ENCODE results near the gene ERBB2.

The ERBB2 gene

GRCh38 chr17:39653316-39653661, 46.6 kb upstream of the ERBB2 start:
- H3K27me3 ChIP-seq (ENCODE audit: insufficient read depth, low read depth), result no peaks in the 10 kb centered on the region
- no peaks in the 10 kb centered on the region for H4K20me1 ChIP-seq (ENCODE audit: insufficient read depth)
- TF ChIP-seq, protein P1, sequence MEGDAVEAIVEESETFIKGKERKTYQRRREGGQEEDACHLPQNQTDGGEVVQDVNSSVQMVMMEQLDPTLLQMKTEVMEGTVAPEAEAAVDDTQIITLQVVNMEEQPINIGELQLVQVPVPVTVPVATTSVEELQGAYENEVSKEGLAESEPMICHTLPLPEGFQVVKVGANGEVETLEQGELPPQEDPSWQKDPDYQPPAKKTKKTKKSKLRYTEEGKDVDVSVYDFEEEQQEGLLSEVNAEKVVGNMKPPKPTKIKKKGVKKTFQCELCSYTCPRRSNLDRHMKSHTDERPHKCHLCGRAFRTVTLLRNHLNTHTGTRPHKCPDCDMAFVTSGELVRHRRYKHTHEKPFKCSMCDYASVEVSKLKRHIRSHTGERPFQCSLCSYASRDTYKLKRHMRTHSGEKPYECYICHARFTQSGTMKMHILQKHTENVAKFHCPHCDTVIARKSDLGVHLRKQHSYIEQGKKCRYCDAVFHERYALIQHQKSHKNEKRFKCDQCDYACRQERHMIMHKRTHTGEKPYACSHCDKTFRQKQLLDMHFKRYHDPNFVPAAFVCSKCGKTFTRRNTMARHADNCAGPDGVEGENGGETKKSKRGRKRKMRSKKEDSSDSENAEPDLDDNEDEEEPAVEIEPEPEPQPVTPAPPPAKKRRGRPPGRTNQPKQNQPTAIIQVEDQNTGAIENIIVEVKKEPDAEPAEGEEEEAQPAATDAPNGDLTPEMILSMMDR (conservative IDR thresholded peaks at IDR 0.05; ENCODE audit: low read depth, low read length), result no peak
- no peak overlapping the region for H3K27ac ChIP-seq
- H3K79me2 ChIP-seq (ENCODE audit: insufficient read depth, low read depth), result no peaks in the 10 kb centered on the region
- no peak overlapping the region for H3K4me2 ChIP-seq
- no peak overlapping the region for H3K4me3 ChIP-seq (IDR thresholded peaks at IDR 0.05; ENCODE audit: insufficient read depth, low read depth, low read length)
- H3K9ac ChIP-seq, result no peak overlapping the region
- no peak overlapping the region for H2AFZ ChIP-seq (ENCODE audit: low read depth)
- H3K4me1 ChIP-seq (ENCODE audit: low read depth, poor library complexity, severe bottlenecking), result peaks cover 10% of the 10 kb centered on the region
- H3K36me3 ChIP-seq (ENCODE audit: insufficient read depth), result no peaks in the 10 kb centered on the region

GRCh38 chr17:39653662-39654331, 46.1 kb upstream of the ERBB2 start:
- no peak overlapping the region for H3K4me3 ChIP-seq (IDR thresholded peaks at IDR 0.05; ENCODE audit: insufficient read depth, low read depth, low read length)
- H3K79me2 ChIP-seq (ENCODE audit: insufficient read depth, low read depth), result no peaks in the 10 kb centered on the region
- H3K27me3 ChIP-seq (ENCODE audit: insufficient read depth, low read depth), result no peaks in the 10 kb centered on the region
- no peak overlapping the region for H3K9ac ChIP-seq
- H3K36me3 ChIP-seq (ENCODE audit: insufficient read depth), result no peaks in the 10 kb centered on the region
- TF ChIP-seq, protein P1 (conservative IDR thresholded peaks at IDR 0.05; ENCODE audit: low read depth, low read length), result peak; percentile 98
- H3K27ac ChIP-seq, result no peak overlapping the region
- no peak overlapping the region for H2AFZ ChIP-seq (ENCODE audit: low read depth)
- H4K20me1 ChIP-seq (ENCODE audit: insufficient read depth), result no peaks in the 10 kb centered on the region
- peaks cover 10% of the 10 kb centered on the region for H3K4me1 ChIP-seq (ENCODE audit: low read depth, poor library complexity, severe bottlenecking)
- no peak overlapping the region for H3K4me2 ChIP-seq

- H3K4me1 ChIP-seq (ENCODE audit: low read depth, poor library complexity, severe bottlenecking), result peaks cover 10% of the 10 kb centered on the region
- H3K27me3 ChIP-seq (ENCODE audit: insufficient read depth, low read depth), result no peaks in the 10 kb centered on the region
- H2AFZ ChIP-seq (ENCODE audit: low read depth), result no peak overlapping the region
- TF ChIP-seq, protein P1 (conservative IDR thresholded peaks at IDR 0.05; ENCODE audit: low read depth, low read length), result no peak
- H4K20me1 ChIP-seq (ENCODE audit: insufficient read depth), result no peaks in the 10 kb centered on the region
- H3K4me3 ChIP-seq (IDR thresholded peaks at IDR 0.05; ENCODE audit: insufficient read depth, low read depth, low read length), result no peak overlapping the region
- H3K4me2 ChIP-seq, result no peak overlapping the region
- no peaks in the 10 kb centered on the region for H3K79me2 ChIP-seq (ENCODE audit: insufficient read depth, low read depth)
- H3K27ac ChIP-seq, result no peak overlapping the region
- no peak overlapping the region for H3K9ac ChIP-seq
- no peaks in the 10 kb centered on the region for H3K36me3 ChIP-seq (ENCODE audit: insufficient read depth)
Observed at GRCh38 chr17:39655105-39655504, 44.8 kb upstream of the ERBB2 start.

DNA sequence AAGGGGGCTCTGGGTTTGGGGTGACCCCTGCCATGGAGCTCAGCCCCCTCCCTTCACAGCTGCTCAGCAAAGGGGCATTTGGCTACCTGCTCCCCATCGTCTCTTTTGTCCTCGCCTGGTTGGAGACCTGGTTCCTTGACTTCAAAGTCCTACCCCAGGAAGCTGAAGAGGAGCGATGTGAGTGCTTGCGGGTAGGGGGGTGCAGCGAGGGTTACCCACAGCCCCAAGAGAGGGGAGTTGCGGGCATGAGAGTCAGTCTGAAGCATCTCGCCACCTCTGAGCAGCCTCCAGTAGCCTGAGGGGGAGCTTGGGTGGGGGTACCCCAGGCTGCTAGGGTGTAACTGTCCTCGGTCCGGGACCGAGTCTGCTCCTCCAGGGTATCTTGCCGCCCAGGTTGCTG, 41.5 kb upstream of the ERBB2 start:
- H3K27ac ChIP-seq, result no peak overlapping the region
- H3K27me3 ChIP-seq (ENCODE audit: insufficient read depth, low read depth), result no peaks in the 10 kb centered on the region
- peaks cover 10% of the 10 kb centered on the region for H3K4me1 ChIP-seq (ENCODE audit: low read depth, poor library complexity, severe bottlenecking)
- no peak overlapping the region for H2AFZ ChIP-seq (ENCODE audit: low read depth)
- H3K36me3 ChIP-seq (ENCODE audit: insufficient read depth), result no peaks in the 10 kb centered on the region
- TF ChIP-seq, protein P1 (conservative IDR thresholded peaks at IDR 0.05; ENCODE audit: low read depth, low read length), result no peak
- no peaks in the 10 kb centered on the region for H3K79me2 ChIP-seq (ENCODE audit: insufficient read depth, low read depth)
- no peak overlapping the region for H3K4me3 ChIP-seq (IDR thresholded peaks at IDR 0.05; ENCODE audit: insufficient read depth, low read depth, low read length)
- H3K9ac ChIP-seq, result no peak overlapping the region
- no peaks in the 10 kb centered on the region for H4K20me1 ChIP-seq (ENCODE audit: insufficient read depth)
- H3K4me2 ChIP-seq, result no peak overlapping the region
